ENCODE results near the gene HNF1A.
"Not testable (repeated sequence)": the region's sequence is repeated elsewhere in the genome, so short reads cannot be mapped to it uniquely, and the experiment has no call there.

The HNF1A gene

DNA sequence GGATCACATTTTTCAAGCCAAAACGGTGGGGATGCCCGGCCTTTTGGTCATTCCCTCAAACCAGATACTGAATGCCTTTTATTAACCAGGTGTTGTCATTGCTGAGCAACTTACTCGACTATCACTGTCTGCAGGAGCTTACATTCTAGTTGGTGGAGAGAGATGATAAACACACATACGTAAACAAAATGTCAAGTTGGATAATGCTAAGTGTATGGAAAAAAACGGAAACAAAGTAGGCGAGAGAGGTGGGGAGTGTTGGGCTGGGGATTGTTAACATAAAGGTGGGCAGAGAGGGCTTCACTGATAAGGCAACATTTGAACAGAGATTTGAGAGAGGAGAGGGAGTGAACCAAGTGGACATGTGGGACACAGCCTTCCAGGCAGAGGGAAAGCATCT is 33.5 kb downstream of the HNF1A start:
- ATAC-seq (no peak), DNase-seq (no peak)

DNA sequence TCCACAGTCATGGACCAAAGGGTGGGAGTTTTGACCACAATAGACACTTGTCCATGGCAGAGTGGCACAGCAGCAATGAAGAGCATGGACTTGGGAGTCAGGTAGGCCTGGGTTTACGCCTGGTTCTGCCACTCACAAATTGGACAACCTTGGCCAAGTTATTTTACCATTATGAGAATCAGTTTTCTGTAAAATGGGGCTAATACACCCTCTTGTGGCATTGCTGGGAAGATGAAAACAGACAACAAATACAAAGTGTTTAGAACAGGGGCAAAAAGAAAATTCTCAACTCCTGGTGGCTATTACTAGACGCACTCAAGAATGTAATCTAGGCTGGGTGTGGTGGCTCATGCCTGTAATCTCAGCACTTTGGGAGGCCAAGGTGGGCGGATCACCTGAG is 35.4 kb downstream of the HNF1A start:
- ATAC-seq = no peak
- DNase-seq = no peak

DNA sequence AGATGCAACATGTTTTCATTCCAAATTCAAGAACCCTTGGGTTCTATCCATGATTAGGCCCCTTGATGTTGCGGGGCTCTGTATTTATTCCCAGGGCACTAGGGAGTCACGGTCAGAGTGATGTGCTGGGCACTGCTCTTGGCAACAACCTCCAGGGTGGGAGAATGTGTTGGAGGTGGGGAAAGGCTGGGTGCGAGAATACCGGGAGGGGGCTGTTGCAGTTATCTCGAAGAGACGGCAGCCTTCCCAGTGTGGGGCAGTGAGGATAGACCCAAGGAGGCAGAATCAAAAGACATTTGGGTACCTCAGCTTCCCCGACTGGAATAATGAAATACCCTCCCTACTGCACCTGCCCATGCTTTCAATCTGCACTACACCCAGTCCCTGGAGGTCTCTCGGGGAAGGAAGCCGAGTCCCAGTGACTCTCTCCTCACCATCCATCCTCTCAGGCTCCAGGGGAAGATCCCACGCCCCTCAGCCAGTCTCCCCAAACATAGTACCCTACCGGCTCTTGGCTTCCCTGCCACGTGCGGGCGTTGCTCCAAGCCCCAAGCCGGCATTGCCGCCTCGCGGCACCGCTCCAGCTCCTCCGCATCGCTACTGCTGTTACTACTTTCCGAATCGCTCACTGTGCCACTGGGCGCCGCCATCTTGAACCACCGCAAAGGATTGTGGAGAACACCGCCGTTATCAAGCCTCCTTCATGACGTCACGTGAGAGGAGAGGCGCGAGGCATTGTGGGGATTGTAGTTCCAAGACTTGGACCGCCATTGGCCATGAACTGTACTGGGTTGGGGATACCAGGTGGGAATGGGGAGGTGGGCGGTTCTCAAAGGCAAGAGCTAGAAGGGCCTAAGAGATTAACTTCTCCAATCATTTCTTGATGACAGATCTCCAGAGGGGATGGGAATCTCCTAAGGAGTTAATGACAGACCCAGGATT is 37.8 kb downstream of the HNF1A start, which contains the start of gene C12orf43:
TSS of gene C12orf43 (minus strand) at position 663 of the 942 bp plus-strand sequence. CDS start at position 650, 13 bp downstream.
- peak; percentile 99 for ATAC-seq

DNA sequence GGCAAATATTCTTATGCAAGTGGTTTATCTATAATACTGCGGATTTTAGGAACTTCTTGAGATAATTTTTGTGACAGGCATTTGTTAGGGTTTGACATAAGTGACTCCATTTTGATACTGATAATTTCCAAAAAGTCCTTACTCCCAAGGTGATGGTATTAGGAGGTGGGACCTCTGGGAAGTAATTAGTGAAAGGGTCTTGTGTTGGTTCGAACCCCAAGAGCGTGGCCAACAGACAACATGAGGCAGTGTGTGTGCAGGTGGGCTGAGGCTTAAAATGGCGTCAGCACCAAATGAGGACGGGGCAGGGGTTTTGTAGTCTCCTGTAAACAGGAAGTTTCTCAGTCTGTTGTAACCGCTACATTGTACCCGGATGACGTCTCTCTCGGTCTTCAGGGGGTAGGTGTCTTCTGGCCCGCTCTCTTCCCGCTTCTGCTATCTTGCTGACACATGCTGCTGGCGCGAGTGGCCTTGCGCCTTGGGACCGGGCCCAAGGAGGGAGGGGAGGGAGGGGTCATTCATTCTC is 39.7 kb downstream of the HNF1A start:
- DNase-seq (no peak), ATAC-seq (no peak)

More for the DNA sequence above, 37.8 kb downstream of the HNF1A start, which contains the start of gene C12orf43:
- peak; percentile 92 for DNase-seq

DNA sequence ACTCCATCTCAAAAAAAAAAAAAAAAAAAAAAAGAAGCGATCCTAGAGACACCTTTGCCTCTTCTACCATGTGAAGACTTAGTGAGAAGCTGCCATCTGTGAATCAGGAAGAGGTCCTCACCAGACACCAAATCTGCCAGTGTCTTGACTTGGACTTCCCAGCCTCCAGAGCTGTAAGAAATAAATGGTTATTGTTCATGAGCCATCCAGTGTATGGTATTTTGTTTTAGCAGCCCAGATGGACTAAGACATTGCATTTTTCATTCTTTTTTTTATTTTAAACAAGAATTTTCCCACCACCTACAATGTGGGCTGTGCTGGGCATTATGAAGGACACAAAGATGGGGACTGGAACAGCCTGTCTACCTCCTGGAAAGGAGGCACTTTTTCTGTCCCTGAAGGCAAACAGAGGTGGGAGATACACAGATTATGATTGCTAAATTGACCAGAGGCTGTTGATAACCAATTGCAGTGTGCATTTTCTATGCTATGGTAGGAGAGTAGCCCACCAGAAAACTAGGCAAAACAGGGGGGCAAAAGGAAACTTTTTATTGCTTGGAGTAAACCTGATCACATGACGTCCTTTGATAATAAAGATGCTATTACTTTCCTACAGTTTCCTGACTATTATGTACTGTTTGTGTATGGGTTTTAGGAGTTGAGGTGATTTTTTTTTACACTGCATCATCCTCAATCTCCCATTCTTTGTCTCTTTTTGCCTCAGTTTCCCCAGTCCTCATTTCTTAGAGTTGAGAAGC is 40.7 kb downstream of the HNF1A start:
- no peak for DNase-seq
- ATAC-seq = no peak

DNA sequence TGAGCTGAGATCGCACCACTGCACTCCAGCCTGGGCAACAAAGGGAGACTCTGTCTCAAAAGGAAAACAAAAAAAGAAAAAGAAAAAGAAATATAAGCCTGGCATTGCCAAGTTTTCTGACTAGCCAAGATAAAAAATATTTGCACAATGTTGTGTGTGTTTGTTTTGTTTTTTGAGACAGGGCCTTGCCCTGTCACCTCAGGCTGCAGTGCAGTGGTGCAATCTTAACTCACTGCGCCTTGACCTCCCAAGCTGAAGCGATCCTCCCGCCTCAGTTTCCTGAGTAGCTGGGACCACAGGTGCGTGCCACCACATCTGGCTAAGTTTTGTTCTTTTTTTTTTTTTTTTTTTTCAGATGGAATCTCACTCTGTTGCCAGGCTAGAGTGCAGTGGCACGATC is 43.4 kb downstream of the HNF1A start:
- no peak for DNase-seq
- no peak for ATAC-seq

DNA sequence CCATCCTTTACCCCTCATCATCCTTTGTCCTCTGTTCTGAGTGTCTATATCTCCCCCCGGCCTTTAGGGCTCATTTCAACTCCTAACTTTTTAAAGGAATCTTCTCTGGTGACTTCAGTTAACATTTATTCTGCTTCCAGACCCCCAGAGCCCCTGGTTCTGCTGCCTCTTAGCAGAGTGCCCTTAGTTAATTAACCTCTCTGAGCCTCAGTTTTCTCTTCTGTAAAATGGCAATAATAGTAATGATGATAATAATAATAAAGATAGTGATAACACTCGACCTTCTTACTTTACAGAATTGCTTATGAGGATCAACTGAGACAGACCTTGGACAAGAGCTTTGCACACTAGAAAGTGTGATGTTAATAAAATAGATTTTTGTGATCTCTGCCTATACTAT is 44.4 kb downstream of the HNF1A start:
- no peak for ATAC-seq
- no peak for DNase-seq

DNA sequence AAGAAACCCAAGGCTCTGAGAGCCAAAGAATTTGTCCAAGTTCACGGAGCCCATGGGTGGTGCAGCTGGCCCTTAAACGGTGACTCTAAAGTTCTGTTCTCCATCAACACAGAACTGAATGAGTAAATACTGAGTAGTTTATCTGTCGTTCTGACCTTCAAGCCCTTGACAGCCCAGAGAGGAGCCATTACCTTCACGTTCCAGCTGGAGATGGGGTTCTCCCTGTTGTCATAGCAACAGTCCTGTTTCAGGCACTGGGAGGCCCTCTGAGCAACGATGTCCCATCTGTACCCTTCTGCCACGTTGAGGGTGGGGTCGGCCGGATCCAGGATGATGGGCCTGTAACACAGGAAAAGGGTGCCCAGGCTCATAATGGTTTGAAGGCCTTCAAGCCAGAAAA is 45.5 kb downstream of the HNF1A start:
- ATAC-seq (no peak), DNase-seq (no peak)

DNA sequence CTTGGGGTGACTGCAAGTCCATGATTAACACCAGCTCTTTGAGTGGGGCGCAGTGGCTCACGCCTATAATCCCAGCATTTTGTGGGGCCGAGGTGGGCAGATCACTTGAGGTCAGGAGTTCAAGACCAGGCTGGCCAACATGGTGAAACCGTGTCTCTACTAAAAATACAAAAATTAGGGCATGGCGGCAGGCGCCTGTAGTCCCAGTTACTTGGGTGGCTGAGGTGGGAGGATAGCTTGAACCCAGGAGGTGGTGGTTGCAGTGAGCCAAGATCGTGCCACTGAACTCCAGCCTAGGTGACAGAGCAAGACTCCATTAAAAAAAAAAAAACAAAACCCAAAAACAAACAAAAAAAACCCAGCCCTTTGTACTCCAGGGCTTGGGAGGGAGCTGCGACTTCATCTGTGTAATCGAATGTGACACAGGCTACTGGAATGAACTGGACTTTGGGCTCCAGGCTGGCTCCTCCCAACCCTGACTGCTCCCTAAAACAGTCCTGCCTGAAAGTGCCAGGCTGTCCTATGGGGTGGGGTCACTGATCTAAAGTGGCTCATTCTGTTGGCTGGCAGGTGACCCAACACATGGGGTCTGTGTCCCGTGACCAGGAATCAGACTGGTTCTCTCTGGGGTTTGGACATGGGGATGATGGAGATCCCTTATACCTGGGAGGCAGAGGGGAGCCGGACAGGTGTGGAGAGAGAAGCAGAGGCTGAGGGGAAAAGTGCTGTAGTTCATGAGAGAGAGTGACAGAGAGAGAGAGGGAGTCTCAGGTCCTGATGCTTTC is 47.3 kb downstream of the HNF1A start:
- DNase-seq = no peak
- no peak for ATAC-seq

DNA sequence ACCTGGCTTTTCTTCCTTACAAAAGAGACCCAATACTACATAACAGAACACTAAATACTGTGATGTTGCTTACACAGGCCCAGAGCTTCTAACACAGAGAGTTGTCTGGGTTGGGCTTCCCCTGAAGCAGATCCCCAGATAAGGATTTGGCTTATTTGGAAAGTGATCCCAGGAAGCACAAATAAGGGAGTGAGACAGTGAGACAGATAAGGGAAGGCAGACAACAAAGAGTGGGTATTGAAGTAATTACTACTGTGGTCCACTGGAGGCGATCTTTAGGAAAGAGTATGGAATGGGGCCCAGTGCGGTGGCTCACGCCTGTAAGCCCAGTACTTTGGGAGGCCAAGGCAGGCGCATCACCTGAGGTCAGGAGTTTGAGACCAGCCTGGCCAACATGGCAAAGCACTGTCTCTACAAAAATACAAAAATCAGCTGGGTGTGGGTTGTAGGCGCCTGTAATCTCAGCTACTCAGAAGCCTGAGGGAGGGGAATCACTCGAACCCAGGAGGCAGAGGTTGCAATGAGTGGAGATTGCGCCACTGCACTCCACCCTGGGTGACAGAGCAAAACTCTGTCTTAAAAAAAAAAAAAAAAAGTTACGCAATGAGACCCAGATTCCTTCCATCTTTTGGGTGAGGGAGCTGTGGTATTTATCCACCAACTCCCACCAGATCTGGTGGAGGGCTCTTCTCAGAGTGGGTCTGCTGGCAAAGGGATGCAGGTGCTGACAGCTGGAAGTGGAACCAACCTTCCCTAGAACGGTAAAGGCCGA is 48.1 kb downstream of the HNF1A start:
- DNase-seq (no peak), ATAC-seq (no peak)

DNA sequence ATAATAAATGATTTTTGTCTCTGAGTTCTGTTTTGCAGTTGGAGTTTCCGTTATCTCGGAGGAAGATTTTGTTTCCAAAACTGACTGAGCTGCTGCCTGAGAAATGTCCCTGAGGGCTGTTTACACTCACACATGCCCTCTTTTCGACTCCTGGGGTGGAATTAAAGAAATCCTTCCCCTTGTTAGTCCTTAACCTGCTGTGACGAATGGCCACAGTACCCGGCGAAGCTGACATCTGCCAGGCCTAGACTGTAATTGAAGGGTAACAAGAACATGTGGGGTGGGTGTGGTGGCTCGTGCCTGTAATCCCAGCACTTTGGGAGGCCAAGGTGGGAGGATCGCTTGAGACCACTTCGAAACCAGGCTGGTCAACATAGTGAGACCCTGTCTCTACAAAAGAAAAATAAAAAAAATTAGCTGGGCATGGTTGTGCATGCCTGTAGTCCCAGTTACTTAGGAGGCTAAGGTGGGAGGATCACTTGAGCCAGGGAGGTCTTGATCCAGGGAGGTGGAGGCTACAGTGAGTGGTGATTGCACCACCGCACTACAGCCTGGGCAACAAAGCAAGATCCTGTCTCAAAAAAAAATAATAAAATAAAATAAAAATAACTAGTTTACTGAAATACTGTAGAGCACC is 52.4 kb downstream of the HNF1A start:
- no peak for DNase-seq

DNA sequence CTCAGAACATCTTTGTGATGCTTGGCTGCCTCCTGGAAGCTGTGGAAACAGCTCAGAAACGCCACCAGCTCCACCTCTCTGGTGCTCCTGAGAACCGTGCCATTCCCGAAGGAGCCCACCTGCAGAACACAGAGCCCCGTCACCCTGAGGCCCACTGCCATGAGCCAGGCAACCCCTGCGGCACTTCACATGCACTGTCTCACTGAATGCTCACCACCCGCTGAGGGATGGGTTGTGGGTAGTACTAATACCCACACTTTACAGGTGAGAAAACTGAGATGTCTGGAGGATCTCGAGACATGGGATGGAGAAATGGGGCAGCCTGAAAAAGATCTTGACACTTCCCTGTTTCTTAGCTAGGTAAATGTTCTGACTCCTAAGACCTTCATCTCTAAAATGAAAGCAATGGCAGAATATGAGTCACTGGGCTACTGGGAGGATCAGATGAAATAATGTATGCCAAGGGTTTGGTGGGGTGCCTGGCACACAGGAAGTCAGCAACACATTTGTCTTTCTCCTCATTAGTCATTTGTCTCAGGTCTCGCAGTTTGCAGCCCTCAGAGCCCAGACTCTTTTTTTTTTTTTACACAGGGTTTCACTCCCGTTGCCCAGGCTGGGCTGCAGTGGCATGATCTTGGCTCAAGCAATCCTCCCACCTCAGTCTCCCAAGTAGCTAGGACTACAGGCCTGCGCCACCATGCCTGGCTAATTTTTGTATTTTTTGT is 55.4 kb downstream of the HNF1A start:
- ATAC-seq (peak; percentile 85), DNase-seq (peak; percentile 49)

More for the DNA sequence above, 52.4 kb downstream of the HNF1A start:
- ATAC-seq = no peak

DNA sequence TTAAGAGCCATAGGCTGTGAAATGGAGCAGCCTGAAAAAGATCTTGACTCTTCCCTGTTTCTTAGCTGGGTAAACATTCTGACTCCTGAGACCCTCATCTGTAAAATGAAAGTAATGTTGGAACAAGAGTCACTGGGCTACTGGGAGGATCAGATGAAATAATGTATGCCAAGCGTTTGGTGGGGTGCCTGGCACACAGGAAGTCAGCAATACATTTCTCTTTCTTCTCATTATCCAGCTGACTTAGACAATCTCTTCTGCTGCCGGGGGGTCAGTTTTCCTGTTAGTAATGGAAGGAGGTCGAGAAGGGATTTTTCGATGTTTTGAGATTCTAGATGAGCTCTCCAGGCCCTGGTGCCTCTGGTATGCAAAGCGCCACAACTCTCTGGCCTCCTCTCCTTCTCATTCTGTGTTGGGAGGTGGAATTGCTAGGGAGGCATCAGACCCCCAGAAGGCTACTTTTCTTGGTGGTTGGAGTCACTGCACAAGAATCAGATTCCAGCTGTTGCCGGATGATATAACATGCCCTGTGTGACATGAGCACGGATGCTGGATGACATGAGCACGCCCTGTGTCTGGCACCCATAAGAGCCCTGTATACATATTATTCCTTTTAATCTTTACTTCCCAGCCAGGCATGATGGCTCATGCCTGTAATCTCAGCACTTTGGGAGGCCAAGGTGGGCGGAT is 56.4 kb downstream of the HNF1A start:
- DNase-seq = no peak
- no peak for ATAC-seq

DNA sequence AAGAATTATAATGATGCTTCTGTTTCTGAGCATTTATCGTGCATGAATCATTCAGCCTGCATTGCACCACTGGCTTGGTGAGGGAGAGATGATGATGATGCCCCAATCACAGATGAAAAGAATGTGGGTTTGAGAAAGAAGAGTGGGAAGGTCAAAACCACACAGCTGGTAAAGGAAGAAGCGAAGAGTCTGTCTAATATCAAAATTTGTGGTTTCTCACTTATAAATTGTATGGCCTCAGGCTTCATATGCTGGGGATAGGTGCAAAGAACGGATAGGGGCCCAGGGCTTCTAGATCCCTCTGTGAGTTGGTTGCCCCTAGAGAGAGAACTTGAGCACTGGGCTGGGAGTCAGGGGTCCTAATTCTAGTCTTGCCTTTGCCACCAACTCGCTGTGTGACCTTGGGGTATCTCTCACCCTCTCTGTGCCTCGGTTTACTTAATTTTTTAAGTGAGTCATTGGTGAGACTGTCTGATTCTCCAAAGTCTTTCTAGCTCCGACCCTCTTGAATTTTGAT is 58.5 kb downstream of the HNF1A start:
- peak; percentile 64 for ATAC-seq
- DNase-seq = peak; percentile 48

DNA sequence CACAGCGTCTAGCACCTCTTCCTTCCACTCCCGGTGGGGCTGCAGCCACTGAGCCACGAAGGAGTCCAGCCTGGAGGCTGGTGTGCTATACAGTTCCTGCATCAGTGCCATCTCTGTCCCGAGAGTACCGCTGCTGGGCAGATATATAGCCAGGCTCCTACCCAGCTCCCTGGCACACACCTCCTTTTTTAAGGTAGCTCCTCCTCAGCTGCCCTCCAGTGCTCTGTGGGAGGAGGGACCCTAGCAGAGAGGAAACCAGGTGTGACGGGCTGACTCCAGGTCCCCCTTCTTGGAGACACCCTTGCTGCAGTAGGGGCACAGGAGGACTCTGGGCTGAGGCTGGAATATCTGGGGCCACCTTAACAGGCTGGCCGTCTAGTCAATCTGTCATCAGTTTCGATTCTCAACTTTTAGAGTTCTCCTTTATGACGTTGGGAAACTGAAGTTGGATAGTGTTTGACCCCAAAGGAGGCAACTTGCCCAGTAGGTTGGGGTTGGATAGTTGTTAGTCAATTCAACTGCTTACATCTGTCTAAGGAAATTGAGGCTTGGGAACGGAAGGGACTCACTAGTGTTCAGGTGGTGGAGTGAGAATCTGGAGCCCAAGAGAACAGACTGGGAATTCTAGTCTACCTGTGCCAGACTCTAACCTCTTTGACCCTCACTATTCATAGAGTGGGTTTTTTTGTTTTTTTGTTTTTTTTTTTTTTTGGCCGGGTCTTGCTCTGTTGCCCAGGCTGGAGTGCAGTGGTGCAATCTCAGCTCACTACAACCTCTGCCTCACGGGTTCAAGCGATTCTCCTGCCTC is 60.7 kb downstream of the HNF1A start, which contains the start of gene OASL:
TSS of gene OASL (minus strand) at position 386 of the 808 bp plus-strand sequence. CDS start at position 111, 275 bp downstream.
- DNase-seq = peak; percentile 61
- ATAC-seq = peak; percentile 63

DNA sequence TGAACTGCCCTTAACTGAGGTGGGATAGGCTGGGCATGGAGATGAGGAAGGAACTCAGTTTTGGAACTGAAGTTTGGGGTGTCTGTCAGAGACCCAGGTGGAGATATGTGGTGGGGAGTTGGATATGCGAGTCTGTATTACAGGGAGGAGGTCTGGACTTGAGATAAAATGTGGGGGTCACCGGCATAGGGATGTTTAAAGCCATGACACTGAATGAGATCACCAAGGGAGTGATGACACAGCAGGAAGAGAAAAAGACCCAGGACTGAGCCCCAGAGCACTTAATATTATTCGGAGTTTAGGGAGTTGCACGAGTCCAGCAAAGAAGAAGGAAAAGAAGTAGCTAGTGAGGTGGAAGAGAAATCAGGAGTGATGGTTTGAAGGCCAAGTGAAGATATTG is 64.7 kb downstream of the HNF1A start:
- DNase-seq (no peak), ATAC-seq (no peak)

DNA sequence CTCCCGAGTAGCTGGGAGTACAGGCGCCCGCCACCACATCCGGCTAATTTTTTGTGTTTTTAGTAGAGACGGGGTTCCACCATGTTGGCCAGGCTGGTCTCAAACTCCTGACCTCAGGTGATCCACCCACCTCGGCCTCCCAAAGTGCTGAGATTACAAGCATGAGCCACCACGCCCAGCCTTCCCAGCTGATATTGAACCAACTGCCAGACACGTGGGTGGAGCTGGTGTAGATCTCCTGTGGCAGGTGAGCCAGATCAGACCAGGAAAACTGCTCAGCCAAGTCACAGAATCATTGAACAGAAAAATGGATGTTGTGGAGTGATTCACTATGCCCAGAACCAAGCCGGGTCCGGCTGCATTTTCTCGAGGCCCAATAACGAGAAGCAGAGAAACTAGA is 69.1 kb downstream of the HNF1A start:
- not testable (repeated sequence) for ATAC-seq, DNase-seq

DNA sequence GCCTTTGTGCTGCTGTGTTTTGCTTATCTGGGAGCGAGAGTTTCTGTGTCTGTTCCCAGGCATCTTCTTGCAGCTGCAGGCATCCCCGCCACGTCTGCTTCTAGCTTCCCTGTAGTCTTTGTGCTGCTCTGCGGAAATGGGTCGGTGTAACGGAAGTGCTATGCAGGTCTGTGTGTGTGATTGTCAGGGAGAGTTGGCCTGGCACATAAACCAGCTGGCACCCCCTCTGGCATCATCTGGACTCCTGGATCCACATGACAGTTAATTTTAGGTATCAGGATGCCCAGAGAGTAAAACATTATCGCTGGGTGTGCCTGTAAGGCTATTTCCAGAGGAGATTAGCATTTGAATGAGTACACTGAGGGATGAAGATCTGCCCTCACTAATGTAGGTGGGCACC is 70.1 kb downstream of the HNF1A start:
- ATAC-seq (no peak), DNase-seq (no peak)

Measured in stimulated activated naive CD8-positive, alpha-beta T cell treated with anti-CD3 and anti-CD28 coated beads, Interleukin-15, Interleukin-2, amounts not matched to agents 100 U/mL and 50 U/mL, for 24 hours (primary cell).